Left renal pelvis (tissue), 4 donors: ENCODE data around the gene FPGT. TPM values are rescaled to one million over a fixed set of nuclear protein-coding genes. Genes with fewer than 3 reads are reported as not detected.
"Not testable (repeated sequence)": the region's sequence is repeated elsewhere in the genome, so short reads cannot be mapped to it uniquely, and the experiment has no call there.

Source experiments
- DNase-seq, 4 donors: peaks; one replicate each; pipeline ENCODE4 v3.0.0-alpha.2; 2013; ENCODE audit warnings: low read depth in 4 of 4, low spot score in 3 of 4
- polyA plus RNA-seq, 4 donors: library from polyadenylated mRNA; unstranded; fragments of 120-200 nt; gene quantifications; one replicate each; pipeline ENCODE4 v1.2.1, GENCODE V29; 2013; ENCODE audit not compliant: insufficient read length in 4 of 4

Gene FPGT
- 10 to 100 TPM; 21.6 to 34.8 (median 26.4) TPM for polyA plus RNA-seq

- DNase-seq = peak; percentile 89 to 92 (median 90)
Measured at GRCh38 chr1:74197657-74198552, at the start of gene FPGT, which contains the start of gene LRRIQ3. TSS of gene FPGT (plus strand) at chr1:74198242. CDS start at chr1:74198279, 37 bp downstream. TSS of gene LRRIQ3 (minus strand) at chr1:74198176. CDS start at chr1:74183684, 14,492 bp downstream.

- no peak for DNase-seq
Measured at GRCh38 chr1:74160046-74160445, 38.0 kb upstream of the FPGT start.

- DNase-seq = no peak
Measured at GRCh38 chr1:74161497-74161896, 36.5 kb upstream of the FPGT start.

- no peak for DNase-seq
Measured at GRCh38 chr1:74162333-74162732, 35.7 kb upstream of the FPGT start.

GRCh38 chr1:74174423-74174822, 23.6 kb upstream of the FPGT start:
- DNase-seq = not testable (repeated sequence)

GRCh38 chr1:74180490-74180889, 17.6 kb upstream of the FPGT start:
- no peak for DNase-seq

- DNase-seq = no peak
Measured at GRCh38 chr1:74193908-74194307, 4.1 kb upstream of the FPGT start.

- no peak for DNase-seq
Measured at GRCh38 chr1:74195339-74195738, 2.7 kb upstream of the FPGT start.

GRCh38 chr1:74197255-74197654, 787 bp upstream of the FPGT start:
- DNase-seq = no peak

- no peak for DNase-seq
Measured at GRCh38 chr1:74199504-74199903, 1.5 kb downstream of the FPGT start.

GRCh38 chr1:74205266-74205665, 7.2 kb downstream of the FPGT start:
- DNase-seq = no peak

- no peak for DNase-seq
Measured at GRCh38 chr1:74215229-74215628, 17.2 kb downstream of the FPGT start.

- no peak for DNase-seq
Measured at GRCh38 chr1:74222701-74223100, 24.7 kb downstream of the FPGT start.

- no peak for DNase-seq
Measured at GRCh38 chr1:74223453-74223852, 25.4 kb downstream of the FPGT start.

- DNase-seq = no peak
Measured at GRCh38 chr1:74235153-74235552, 37.1 kb downstream of the FPGT start, which contains the start of gene TNNI3K. TSS of gene TNNI3K (plus strand) at chr1:74235387. CDS start at chr1:74235452, 65 bp downstream.

GRCh38 chr1:74236440-74236839, 38.4 kb downstream of the FPGT start:
- DNase-seq = no peak

GRCh38 chr1:74237035-74237434, 39.0 kb downstream of the FPGT start:
- no peak for DNase-seq

GRCh38 chr1:74237787-74238186, 39.7 kb downstream of the FPGT start:
- no peak for DNase-seq

GRCh38 chr1:74245168-74245772, 47.2 kb downstream of the FPGT start:
- DNase-seq = no peak

- no peak for DNase-seq
Measured at GRCh38 chr1:74246315-74246714, 48.3 kb downstream of the FPGT start.

GRCh38 chr1:74247881-74248528, 50.0 kb downstream of the FPGT start:
- no peak for DNase-seq
